Muscle of leg (tissue), 11 donors: Measurements from ENCODE around the gene ITGA1. TPM values are rescaled to one million over a fixed set of nuclear protein-coding genes. Genes with fewer than 3 reads are reported as not detected.

ENCODE experiments used
- DNase-seq: peaks from one replicate; pipeline ENCODE4 v3.0.0; 2013
- H3K27ac ChIP-seq: one replicate; pipeline ENCODE4 v1.5.1; 2013; ENCODE audit warnings: mild to moderate bottlenecking, low read length, control low read depth
- H3K27me3 ChIP-seq: one replicate; pipeline ENCODE4 v1.6.1; 2013; ENCODE audit warnings: low read length; ENCODE audit not compliant: control insufficient read depth, insufficient read depth
- H3K36me3 ChIP-seq: one replicate; pipeline ENCODE4 v1.6.1; 2013; ENCODE audit warnings: low read length; ENCODE audit not compliant: control insufficient read depth, insufficient read depth
- H3K4me1 ChIP-seq: one replicate; pipeline ENCODE4 v1.6.1; 2013; ENCODE audit warnings: low read length; ENCODE audit not compliant: control insufficient read depth, insufficient read depth
- H3K4me3 ChIP-seq: one replicate; pipeline ENCODE4 v1.5.1; 2013; ENCODE audit warnings: low read length, control low read depth
- H3K9me3 ChIP-seq: replicated peaks from 2 replicates; pipeline ENCODE4 v1.6.1; 2013; ENCODE audit warnings: low read depth, low read length; ENCODE audit not compliant: control insufficient read depth
- WGBS: methylation state at CpG from one replicate; pipeline ENCODE4 v1.1.5; 2013; ENCODE audit warnings: missing lambda C conversion rate; ENCODE audit not compliant: insufficient coverage; 5-methylcytosine and 5-hydroxymethylcytosine counted together
- polyA plus RNA-seq, 8 donors: library from polyadenylated mRNA; unstranded; fragments of 120-200 nt; gene quantifications; one replicate each; pipeline versions ENCODE4 v1.2.1 to v1.2.3, GENCODE V29; 2013; ENCODE audit warnings: inconsistent platforms in 1 of 8, low replicate concordance in 1 of 8; ENCODE audit not compliant: insufficient read length in 8 of 8, insufficient read depth in 1 of 8
- total RNA-seq: library from RNA; stranded (reverse); fragments of 120-200 nt; gene quantifications from one replicate; pipeline ENCODE4 v1.2.4, GENCODE V29; 2013

The ITGA1 gene
- total and polyA plus RNA-seq, 9 donors = 11.5 to 36.5 (median 21.6) TPM

GRCh38 chr5:52796516-52797103 lies 8.9 kb downstream of the ITGA1 start:
- peaks cover 4% of the 10 kb centered on the region for H3K36me3 ChIP-seq
- H3K4me1 ChIP-seq = peaks cover 17% of the 10 kb centered on the region
- H3K27ac ChIP-seq = no peak overlapping the region
- WGBS = 30% methylated on average over 1 of the region's 2 CpGs
- H3K9me3 ChIP-seq = no peaks in the 10 kb centered on the region
- H3K4me3 ChIP-seq = no peak overlapping the region
- no peaks in the 10 kb centered on the region for H3K27me3 ChIP-seq
- no peak for DNase-seq

- H3K9me3 ChIP-seq = no peaks in the 10 kb centered on the region
- peak overlapping the region; percentile 98 for H3K27ac ChIP-seq
- no peaks in the 10 kb centered on the region for H3K27me3 ChIP-seq
- no peak for DNase-seq
- peaks cover 20% of the 10 kb centered on the region for H3K4me1 ChIP-seq
- H3K36me3 ChIP-seq = peaks cover 11% of the 10 kb centered on the region
- no CpG with 5 or more reads among the region's 3 CpGs for WGBS
- H3K4me3 ChIP-seq = peak overlapping the region; percentile 81
Measured at GRCh38 chr5:52798938-52799337, 11.2 kb downstream of the ITGA1 start.

GRCh38 chr5:52799358-52799982 lies 11.8 kb downstream of the ITGA1 start:
- DNase-seq = peak; percentile 91
- peaks cover 11% of the 10 kb centered on the region for H3K36me3 ChIP-seq
- peak overlapping the region; percentile 98 for H3K27ac ChIP-seq
- no peaks in the 10 kb centered on the region for H3K27me3 ChIP-seq
- 0% methylated on average over 16 of the region's 19 CpGs for WGBS
- H3K9me3 ChIP-seq = no peaks in the 10 kb centered on the region
- peak overlapping the region; percentile 81 for H3K4me3 ChIP-seq
- H3K4me1 ChIP-seq = peaks cover 20% of the 10 kb centered on the region

- no peaks in the 10 kb centered on the region for H3K9me3 ChIP-seq
- no peaks in the 10 kb centered on the region for H3K27me3 ChIP-seq
- peaks cover 11% of the 10 kb centered on the region for H3K36me3 ChIP-seq
- WGBS = under 1% methylated on average over 15 of the region's 34 CpGs
- peak overlapping the region; percentile 98 for H3K27ac ChIP-seq
- peak; percentile 98 for DNase-seq
- H3K4me3 ChIP-seq = peak overlapping the region; percentile 81
- peaks cover 20% of the 10 kb centered on the region for H3K4me1 ChIP-seq
Measured at GRCh38 chr5:52799983-52800393, 12.3 kb downstream of the ITGA1 start.

- 1% methylated on average over 21 of the region's 31 CpGs for WGBS
- peak; percentile 77 for DNase-seq
- Histone ChIP-seq H3K4me1 (peaks cover 20% of the 10 kb centered on the region), H3K9me3 (no peaks in the 10 kb centered on the region), H3K27me3 (no peaks in the 10 kb centered on the region), H3K4me3 (peak overlapping the region; percentile 81), H3K36me3 (peaks cover 11% of the 10 kb centered on the region), H3K27ac (peak overlapping the region; percentile 98)
Measured at GRCh38 chr5:52800394-52801213, 12.9 kb downstream of the ITGA1 start.

GRCh38 chr5:52801329-52801728 lies 13.6 kb downstream of the ITGA1 start:
- peak; percentile 24 for DNase-seq
- Histone ChIP-seq H3K36me3 (peaks cover 11% of the 10 kb centered on the region), H3K4me1 (peaks cover 20% of the 10 kb centered on the region), H3K27me3 (no peaks in the 10 kb centered on the region), H3K4me3 (peak overlapping the region; percentile 81), H3K27ac (peak overlapping the region; percentile 98), H3K9me3 (no peaks in the 10 kb centered on the region)
- 40% methylated on average over 7 of the region's 8 CpGs for WGBS

- Histone ChIP-seq H3K4me3 (peak overlapping the region; percentile 81), H3K27ac (no peak overlapping the region)
- WGBS = no CpG with 5 or more reads among the region's 2 CpGs
Measured at GRCh38 chr5:52802272-52802973, 14.7 kb downstream of the ITGA1 start.

GRCh38 chr5:52802974-52803336 lies 15.2 kb downstream of the ITGA1 start:
- Histone ChIP-seq H3K27ac (no peak overlapping the region), H3K4me3 (peak overlapping the region; percentile 9), H3K9me3 (no peaks in the 10 kb centered on the region), H3K27me3 (no peaks in the 10 kb centered on the region), H3K36me3 (peaks cover 11% of the 10 kb centered on the region), H3K4me1 (peaks cover 20% of the 10 kb centered on the region)
- DNase-seq = no peak
- no CpG with 5 or more reads among the region's 6 CpGs for WGBS

More at GRCh38 chr5:52802272-52802973, 14.7 kb downstream of the ITGA1 start:
- peaks cover 20% of the 10 kb centered on the region for H3K4me1 ChIP-seq
- no peaks in the 10 kb centered on the region for H3K9me3 ChIP-seq
- no peaks in the 10 kb centered on the region for H3K27me3 ChIP-seq
- H3K36me3 ChIP-seq = peaks cover 11% of the 10 kb centered on the region
- no peak for DNase-seq

- peaks cover 11% of the 10 kb centered on the region for H3K36me3 ChIP-seq
- no peak overlapping the region for H3K4me3 ChIP-seq
- no peaks in the 10 kb centered on the region for H3K27me3 ChIP-seq
- no CpG with 5 or more reads among the region's 2 CpGs for WGBS
- H3K4me1 ChIP-seq = peaks cover 13% of the 10 kb centered on the region
- DNase-seq = no peak
- no peak overlapping the region for H3K27ac ChIP-seq
- no peaks in the 10 kb centered on the region for H3K9me3 ChIP-seq
Measured at GRCh38 chr5:52804387-52804791, 16.7 kb downstream of the ITGA1 start.

- WGBS = no CpG with 5 or more reads among the region's 2 CpGs
- Histone ChIP-seq H3K4me1 (peaks cover 11% of the 10 kb centered on the region), H3K27ac (no peak overlapping the region), H3K36me3 (peaks cover 11% of the 10 kb centered on the region), H3K4me3 (no peak overlapping the region), H3K27me3 (no peaks in the 10 kb centered on the region), H3K9me3 (no peaks in the 10 kb centered on the region)
- no peak for DNase-seq
Measured at GRCh38 chr5:52804981-52805380, 17.3 kb downstream of the ITGA1 start.
